Keratinocyte (primary cell): ENCODE measurements around the gene PASD1. TPM values are rescaled to one million over a fixed set of nuclear protein-coding genes. Genes with fewer than 3 reads are reported as not detected.

Source experiments
- DNase-seq: peaks from one replicate; pipeline ENCODE4 v3.0.0-alpha.2; 2011; ENCODE audit warnings: low read depth, missing footprints, low spot score
- FAIRE-seq: peaks from 2 replicates; lab custom pipeline; 2011; peaks lifted over from hg19 to GRCh38; lab: Jason Lieb, UNC
- H2AFZ ChIP-seq: 2 replicates; pipeline ENCODE4 v1.6.0; 2012; ENCODE audit warnings: low read length, control low read depth, inconsistent platforms; ENCODE audit not compliant: control insufficient read depth
- H3K27ac ChIP-seq: 2 replicates; pipeline ENCODE4 v1.5.1; 2011; ENCODE audit warnings: low read length; ENCODE audit not compliant: control insufficient read depth, insufficient read depth
- H3K27me3 ChIP-seq: 3 replicates; pipeline ENCODE4 v1.6.0; 2011; ENCODE audit warnings: low read length; ENCODE audit not compliant: control insufficient read depth, insufficient read depth; ENCODE audit errors: extremely low read depth
- H3K36me3 ChIP-seq, 2 experiments: 2 replicates in 1 of 2; 3 replicates in 1 of 2; pipeline ENCODE4 v1.5.1; 2011; ENCODE audit warnings: low read length in 2 of 2, mild to moderate bottlenecking in 1 of 2; ENCODE audit not compliant: control insufficient read depth in 2 of 2, insufficient read depth in 2 of 2; ENCODE audit errors: extremely low read depth in 1 of 2
- H3K4me1 ChIP-seq: 3 replicates; pipeline ENCODE4 v1.5.1; 2011; ENCODE audit warnings: low read length; ENCODE audit not compliant: control insufficient read depth, insufficient read depth; ENCODE audit errors: extremely low read depth
- H3K4me2 ChIP-seq: 3 replicates; pipeline ENCODE4 v1.6.0; 2011; ENCODE audit warnings: low read depth, low read length; ENCODE audit not compliant: control insufficient read depth, insufficient read depth; ENCODE audit errors: extremely low read depth
- H3K4me3 ChIP-seq, 3 experiments: fragments of 200-600 bp in 1 of 3; sonication (generic) in 1 of 3; 2 replicates in 2 of 3; 3 replicates in 1 of 3; pipeline ENCODE4 v1.5.1; 2011 to 2016; ENCODE audit warnings: low read length in 3 of 3, mild to moderate bottlenecking in 3 of 3, control low read depth in 2 of 3, inconsistent platforms in 1 of 3, low read depth in 1 of 3, mixed read lengths in 1 of 3, mixed run types in 1 of 3, moderate library complexity in 1 of 3; ENCODE audit not compliant: control insufficient read depth in 2 of 3, insufficient read depth in 2 of 3; ENCODE audit errors: extremely low read depth in 1 of 3
- H3K79me2 ChIP-seq: 2 replicates; pipeline ENCODE4 v1.6.0; 2012; ENCODE audit warnings: low read length; ENCODE audit not compliant: control insufficient read depth, insufficient read depth
- H3K9ac ChIP-seq: 3 replicates; pipeline ENCODE4 v1.6.0; 2011; ENCODE audit warnings: low read length; ENCODE audit not compliant: control insufficient read depth, insufficient read depth; ENCODE audit errors: extremely low read depth
- H3K9me1 ChIP-seq: 3 replicates; pipeline ENCODE4 v1.6.0; 2011; ENCODE audit warnings: low read length; ENCODE audit not compliant: control insufficient read depth, insufficient read depth; ENCODE audit errors: extremely low read depth
- H3K9me3 ChIP-seq: 2 replicates; pipeline ENCODE4 v1.5.1; 2012; ENCODE audit warnings: low read depth, low read length; ENCODE audit not compliant: control insufficient read depth
- H4K20me1 ChIP-seq: 3 replicates; pipeline ENCODE4 v1.6.0; 2011; ENCODE audit warnings: low read length; ENCODE audit not compliant: control insufficient read depth, insufficient read depth; ENCODE audit errors: extremely low read depth
- EZH2 ChIP-seq: IDR thresholded peaks from one replicate; pipeline ENCODE4 v1.6.1; 2012; ENCODE audit warnings: inconsistent platforms, mild to moderate bottlenecking, low read length, moderate library complexity
- dilution Hi-C: fragments of 300-500 bp; cut with MboI; formaldehyde crosslinking; loops from one replicate; pipeline ENCODE4 v1.7.0; 2020; ENCODE audit warnings: low sequenced_read_pairs; ENCODE audit not compliant: extremely low pct_ligation_motif_present
- polyA plus RNA-seq, 5 experiments: library from polyadenylated mRNA; depleted of rRNA in 3 of 5; stranded (reverse) in 3 of 5; stranded (forward) in 1 of 5; unstranded in 1 of 5; fragments of >200 nt; gene quantifications; 1 replicate in 1 of 5; 2 replicates in 3 of 5; 3 replicates in 1 of 5; pipeline versions ENCODE4 v1.2.1 to v1.2.3, GENCODE V29; 2011 to 2012; ENCODE audit warnings: missing spikeins in 2 of 5, low read depth in 1 of 5, low replicate concordance in 1 of 5
- TF ChIP-seq, protein P1 (sequence below), 3 experiments: IDR thresholded peaks in 1 of 3; conservative IDR thresholded peaks in 1 of 3; optimal IDR thresholded peaks in 1 of 3; 2 replicates in 2 of 3; 3 replicates in 1 of 3; pipeline versions ENCODE3 to v1.5.1; 2011; ENCODE audit warnings: low read length in 3 of 3, mild to moderate bottlenecking in 3 of 3, moderate library complexity in 2 of 3, control low read depth in 1 of 3, inconsistent platforms in 1 of 3; ENCODE audit not compliant: insufficient read depth in 2 of 3; ENCODE audit errors: extremely low read depth in 1 of 3

The PASD1 gene
- polyA plus RNA-seq, 1 donor (not counting 4 experiments of a cell fraction or from before 2014, with no cell fraction given), result not detected

GRCh38 chrX:151703487-151703886, 140.0 kb downstream of the PASD1 start:
- Histone ChIP-seq H3K27ac (no peak overlapping the region), H3K9ac (no peak overlapping the region), H4K20me1 (no peaks in the 10 kb centered on the region), H3K4me2 (no peak overlapping the region), H3K4me3 (no peak overlapping the region), H3K9me3 (no peaks in the 10 kb centered on the region), H3K4me1 (no peaks in the 10 kb centered on the region), H2AFZ (no peak overlapping the region), H3K9me1 (no peaks in the 10 kb centered on the region), H3K36me3 (no peaks in the 10 kb centered on the region), H3K27me3 (peaks cover 4% of the 10 kb centered on the region), H3K79me2 (no peaks in the 10 kb centered on the region)
- dilution Hi-C loops, result no loop called here
- TF ChIP-seq, protein P1, sequence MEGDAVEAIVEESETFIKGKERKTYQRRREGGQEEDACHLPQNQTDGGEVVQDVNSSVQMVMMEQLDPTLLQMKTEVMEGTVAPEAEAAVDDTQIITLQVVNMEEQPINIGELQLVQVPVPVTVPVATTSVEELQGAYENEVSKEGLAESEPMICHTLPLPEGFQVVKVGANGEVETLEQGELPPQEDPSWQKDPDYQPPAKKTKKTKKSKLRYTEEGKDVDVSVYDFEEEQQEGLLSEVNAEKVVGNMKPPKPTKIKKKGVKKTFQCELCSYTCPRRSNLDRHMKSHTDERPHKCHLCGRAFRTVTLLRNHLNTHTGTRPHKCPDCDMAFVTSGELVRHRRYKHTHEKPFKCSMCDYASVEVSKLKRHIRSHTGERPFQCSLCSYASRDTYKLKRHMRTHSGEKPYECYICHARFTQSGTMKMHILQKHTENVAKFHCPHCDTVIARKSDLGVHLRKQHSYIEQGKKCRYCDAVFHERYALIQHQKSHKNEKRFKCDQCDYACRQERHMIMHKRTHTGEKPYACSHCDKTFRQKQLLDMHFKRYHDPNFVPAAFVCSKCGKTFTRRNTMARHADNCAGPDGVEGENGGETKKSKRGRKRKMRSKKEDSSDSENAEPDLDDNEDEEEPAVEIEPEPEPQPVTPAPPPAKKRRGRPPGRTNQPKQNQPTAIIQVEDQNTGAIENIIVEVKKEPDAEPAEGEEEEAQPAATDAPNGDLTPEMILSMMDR (optimal IDR thresholded peaks at IDR 0.05 in 1 of 3, IDR thresholded peaks at IDR 0.05 in 1 of 3, conservative IDR thresholded peaks at IDR 0.05 in 1 of 3; ENCODE audit: extremely low read depth in 1 of 3, insufficient read depth in 2 of 3, low read length in 3 of 3), result no peak
- no peak for TF ChIP-seq EZH2
- no peak for DNase-seq
- FAIRE-seq, result no peak

- Histone ChIP-seq H3K4me3 (no peak overlapping the region), H3K9ac (no peak overlapping the region), H2AFZ (no peak overlapping the region), H3K9me3 (no peaks in the 10 kb centered on the region), H3K79me2 (no peaks in the 10 kb centered on the region), H3K9me1 (no peaks in the 10 kb centered on the region), H3K27ac (no peak overlapping the region), H3K36me3 (no peaks in the 10 kb centered on the region), H3K4me2 (no peak overlapping the region), H3K4me1 (no peaks in the 10 kb centered on the region), H4K20me1 (no peaks in the 10 kb centered on the region), H3K27me3 (peaks cover 4% of the 10 kb centered on the region)
- dilution Hi-C loops, result no loop called here
- no peak for FAIRE-seq
- TF ChIP-seq, protein P1 (optimal IDR thresholded peaks at IDR 0.05 in 1 of 3, IDR thresholded peaks at IDR 0.05 in 1 of 3, conservative IDR thresholded peaks at IDR 0.05 in 1 of 3; ENCODE audit: extremely low read depth in 1 of 3, insufficient read depth in 2 of 3, low read length in 3 of 3), result no peak
- no peak for TF ChIP-seq EZH2
- DNase-seq, result no peak
These were observed 140.7 kb downstream of the PASD1 start for GRCh38 chrX:151704041-151704663.
